ENCODE data around the gene TPM1. TPM values are rescaled to one million over a fixed set of nuclear protein-coding genes. Genes with fewer than 3 reads are reported as not detected.

TPM1 gene
- total and polyA plus RNA-seq, 9 of the 15 experiments (the other 6 are each of a cell fraction or from before 2014, with no cell fraction given) = 8.1 to 53.9 (median 43.1) TPM

- TF ChIP-seq SMAD4 (CRISPR knock-in tag; conservative IDR thresholded peaks at IDR 0.05) = peak; percentile 96
- TF ChIP-seq SIN3B (IDR thresholded peaks at IDR 0.05; ENCODE audit: low read depth) = 0 out of 2 replicates have a peak, but pooled peaks have one; percentile 71
- peak; percentile 72; the same call in 1 of the 2 replicates for TF ChIP-seq NR3C1 (CRISPR knock-in tag; IDR thresholded peaks at IDR 0.05)
- peak; percentile 63 for TF ChIP-seq RBM25 (IDR thresholded peaks at IDR 0.05; ENCODE audit: low read depth, low read length, severe bottlenecking)
- TF ChIP-seq POLR2A (conservative IDR thresholded peaks at IDR 0.05) = peak; percentile 57; the same call in 1 of the 2 replicates
- peak; percentile 55; the same call in 1 of the 2 replicates for TF ChIP-seq MAX (CRISPR knock-in tag; IDR thresholded peaks at IDR 0.05)
- peak; percentile 47; the same call in 1 of the 2 replicates for TF ChIP-seq MYC (IDR thresholded peaks at IDR 0.05; ENCODE audit: low read depth, low read length)
- TF ChIP-seq MYC (CRISPR knock-in tag; IDR thresholded peaks at IDR 0.05; ENCODE audit: borderline replicate concordance, low read depth) = no peak
- TF ChIP-seq RBBP5 (IDR thresholded peaks at IDR 0.05; ENCODE audit: borderline replicate concordance, insufficient read depth, low read length, poor library complexity, severe bottlenecking) = peak; percentile 86
- peak; percentile 95 for TF ChIP-seq CTCFL (IDR thresholded peaks at IDR 0.05; ENCODE audit: borderline replicate concordance, insufficient read depth, low read depth, low read length, poor library complexity, severe bottlenecking)
- 0 out of 4 replicates have a peak, but pooled peaks of 1 of the 2 experiments have one; percentile 3 for TF ChIP-seq SRF (CRISPR knock-in tag; IDR thresholded peaks at IDR 0.05)
- no peak for TF ChIP-seq PHF21A (IDR thresholded peaks at IDR 0.05; ENCODE audit: borderline replicate concordance, low read depth)
- TF ChIP-seq ARID2 (IDR thresholded peaks at IDR 0.05) = peak; percentile 65
- no peak for TF ChIP-seq PTBP1 (IDR thresholded peaks at IDR 0.05; ENCODE audit: low read depth, low read length)
- peak; percentile 51; the same call in 1 of the 2 replicates for TF ChIP-seq CREB3L1 (IDR thresholded peaks at IDR 0.05; ENCODE audit: borderline replicate concordance, low read depth)
- peak; percentile 33; the same call in 1 of the 2 replicates for TF ChIP-seq KLF13 (tag; IDR thresholded peaks at IDR 0.05; ENCODE audit: borderline replicate concordance, low read depth)
- TF ChIP-seq RBFOX2 (IDR thresholded peaks at IDR 0.05; ENCODE audit: low read depth, low read length) = peak; percentile 82
- no peak for TF ChIP-seq NR2C1 (IDR thresholded peaks at IDR 0.05)
- TF ChIP-seq NR2C1 (tag; IDR thresholded peaks at IDR 0.05) = peak; percentile 61; the same call in 1 of the 2 replicates
- peak in 1 of 2 experiments; percentile 56; a peak in 2 of 4 replicates for TF ChIP-seq RCOR1 (IDR thresholded peaks at IDR 0.05; ENCODE audit: borderline replicate concordance in 1 of 2, low read depth in 2 of 2, low read length in 2 of 2)
- peak; percentile 74 for TF ChIP-seq ZFX (CRISPR knock-in tag; IDR thresholded peaks at IDR 0.05)
- peak; percentile 73 for TF ChIP-seq GMEB1 (CRISPR knock-in tag; IDR thresholded peaks at IDR 0.05)
- no peak for TF ChIP-seq TCF7 (IDR thresholded peaks at IDR 0.05; ENCODE audit: borderline replicate concordance)
Observed at GRCh38 chr15:63048115-63048775, 5.7 kb downstream of the TPM1 start (continued).
